Neural cell (in vitro differentiated cells): ENCODE data around the gene NF2.
"Not testable (repeated sequence)": the region's sequence is repeated elsewhere in the genome, so short reads cannot be mapped to it uniquely, and the experiment has no call there.

Experiments used
- CTCF ChIP-seq: fragments of 450-650 bp; IDR thresholded peaks from 2 replicates; pipeline ENCODE4 v1.5.1; 2014; ENCODE audit warnings: antibody characterized with exemption, mild to moderate bottlenecking, moderate library complexity; ENCODE audit not compliant: poor library complexity, severe bottlenecking
- SMC3 ChIP-seq: fragments of 450-650 bp; conservative IDR thresholded peaks from 2 replicates; pipeline ENCODE4 v1.6.1; 2014; ENCODE audit warnings: antibody characterized with exemption, mild to moderate bottlenecking, moderate library complexity; ENCODE audit not compliant: poor library complexity

DNA sequence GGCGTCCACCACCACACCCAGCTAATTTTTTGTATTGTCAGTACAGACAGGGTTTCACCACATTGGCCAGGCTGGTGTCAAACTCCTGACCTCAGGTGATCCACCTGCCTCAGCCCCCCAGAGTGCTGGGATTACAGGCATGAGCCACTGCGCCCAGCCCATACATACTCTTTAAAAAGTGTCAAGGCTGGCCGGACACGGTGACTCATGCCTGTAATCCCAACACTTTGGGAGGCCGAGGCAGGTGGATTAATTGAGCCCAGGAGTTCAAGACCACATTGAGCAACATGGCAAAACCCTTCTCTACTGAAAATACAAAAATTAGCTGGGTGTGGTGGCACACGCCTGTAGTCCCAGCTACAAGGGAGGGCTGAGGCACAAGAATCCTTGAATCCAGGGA is 9.0 kb upstream of the NF2 start:
- not testable (repeated sequence) for TF ChIP-seq CTCF, SMC3
